ENCODE results near the gene DNAI1. TPM values are rescaled to one million over a fixed set of nuclear protein-coding genes. Genes with fewer than 3 reads are reported as not detected.

The DNAI1 gene
- total RNA-seq, 1 donor from 2014 or later, result not detected

- peak; percentile 37 for DNase-seq (ENCODE audit: low spot score)
Observed at GRCh38 chr9:34490360-34490759, 31.8 kb downstream of the DNAI1 start.

- no peak for DNase-seq (ENCODE audit: low spot score)
Observed at GRCh38 chr9:34490760-34491159, 32.2 kb downstream of the DNAI1 start.

- DNase-seq (ENCODE audit: low spot score), result peak; percentile 55
Observed at GRCh38 chr9:34491596-34491995, 33.0 kb downstream of the DNAI1 start.

DNA sequence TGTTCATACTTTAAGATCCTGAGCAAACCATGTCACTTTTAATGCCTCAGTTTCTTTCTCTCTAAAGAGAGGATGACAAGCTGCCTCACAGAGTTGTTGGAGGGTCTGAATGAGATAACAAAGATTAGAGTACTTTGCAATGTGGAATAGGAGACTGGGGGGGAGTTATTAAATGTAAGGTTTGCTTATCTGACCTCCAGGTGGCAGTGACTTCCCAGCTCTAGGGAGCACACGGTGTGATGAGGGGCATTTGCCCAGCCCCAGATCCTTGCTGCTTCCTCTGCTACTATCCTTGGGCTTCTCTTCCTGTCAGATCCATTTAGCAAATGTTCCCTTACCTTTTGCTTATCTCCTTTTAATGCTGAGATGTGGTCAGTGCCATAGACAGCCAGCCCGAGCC is 33.4 kb downstream of the DNAI1 start:
- DNase-seq (ENCODE audit: low spot score), result no peak

GRCh38 chr9:34493972-34494535 is 35.4 kb downstream of the DNAI1 start:
- peak; percentile 28 for DNase-seq (ENCODE audit: low spot score)

DNA sequence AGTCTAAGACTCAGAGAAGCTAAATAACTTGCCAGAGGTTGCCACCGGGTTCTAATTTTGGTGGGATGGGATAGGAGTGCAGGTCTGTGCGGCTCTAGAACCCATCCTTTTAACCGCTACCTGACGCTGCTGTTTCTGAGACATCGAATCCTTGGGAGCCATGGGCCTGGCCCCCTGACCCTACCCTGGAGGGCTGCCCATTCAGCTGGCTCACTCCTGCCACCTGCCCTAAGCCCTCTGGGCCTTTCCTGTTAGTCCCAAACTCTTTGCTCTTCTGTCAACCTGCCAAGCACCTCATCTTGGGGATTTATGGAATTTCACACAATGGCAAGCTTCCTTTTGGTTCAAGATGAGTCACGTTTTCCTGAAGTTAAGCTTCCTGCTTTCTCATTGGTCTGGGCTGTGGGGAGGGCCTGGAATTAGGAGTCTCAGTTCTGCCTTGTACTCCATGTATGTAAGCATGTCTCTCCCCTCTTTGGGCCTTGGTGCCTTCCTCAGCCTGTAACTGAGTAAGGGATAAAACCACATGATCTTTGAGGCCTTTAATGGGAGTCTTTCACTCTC is 37.6 kb downstream of the DNAI1 start:
- DNase-seq (ENCODE audit: low spot score), result no peak

DNA sequence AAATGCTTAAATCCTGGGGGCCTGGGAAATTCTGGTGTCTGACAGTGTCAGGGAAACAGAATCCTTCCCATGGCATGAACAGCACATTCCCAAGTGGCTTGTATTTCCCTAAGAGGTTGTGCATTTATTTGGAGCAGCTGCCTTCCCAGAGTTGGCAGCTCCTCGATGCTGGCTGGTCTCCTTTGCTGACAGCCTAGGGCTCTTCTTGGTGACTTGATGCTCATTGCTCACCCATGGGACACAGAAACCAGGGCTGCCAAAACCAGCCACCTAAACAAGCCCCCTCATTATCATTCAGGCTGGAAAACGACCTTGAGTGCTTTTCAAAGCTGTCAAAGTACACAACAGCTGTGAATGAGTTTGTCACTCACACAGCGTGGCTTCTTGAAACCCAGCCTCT is 39.9 kb downstream of the DNAI1 start:
- DNase-seq (ENCODE audit: low spot score), result no peak

GRCh38 chr9:34499076-34499475 is 40.5 kb downstream of the DNAI1 start:
- no peak for DNase-seq (ENCODE audit: low spot score)

- DNase-seq (ENCODE audit: low spot score), result no peak
Observed at GRCh38 chr9:34500623-34501267, 42.1 kb downstream of the DNAI1 start.

- DNase-seq (ENCODE audit: low spot score), result no peak
Observed at GRCh38 chr9:34501372-34501771, 42.8 kb downstream of the DNAI1 start.

- peak; percentile 78 for DNase-seq (ENCODE audit: low spot score)
Observed at GRCh38 chr9:34501889-34502425, 43.4 kb downstream of the DNAI1 start.

- no peak for DNase-seq (ENCODE audit: low spot score)
Observed at GRCh38 chr9:34502471-34502870, 43.9 kb downstream of the DNAI1 start.

- DNase-seq (ENCODE audit: low spot score), result no peak
Observed at GRCh38 chr9:34502891-34503290, 44.3 kb downstream of the DNAI1 start.

DNA sequence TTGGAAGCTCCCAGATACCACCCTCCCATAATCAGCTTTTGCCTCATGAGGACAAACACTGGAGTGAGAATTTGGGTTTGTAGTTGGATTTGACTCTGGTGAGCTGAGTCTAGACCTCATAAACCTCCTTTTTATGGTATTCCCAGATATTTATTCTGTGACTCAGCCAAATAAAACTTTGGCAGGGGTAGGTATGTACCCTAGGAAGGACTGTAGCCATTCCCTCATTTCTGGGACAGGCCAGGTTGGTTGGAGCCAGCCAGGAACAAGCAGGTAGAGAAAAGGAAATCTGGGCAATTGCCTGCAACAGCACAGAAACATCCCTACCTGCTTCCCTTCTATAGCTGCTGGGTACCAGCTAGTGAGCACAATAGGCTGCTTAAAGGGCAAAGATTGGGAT is 44.8 kb downstream of the DNAI1 start:
- no peak for DNase-seq (ENCODE audit: low spot score)

- no peak for DNase-seq (ENCODE audit: low spot score)
Observed at GRCh38 chr9:34505370-34506120, 46.9 kb downstream of the DNAI1 start.

DNA sequence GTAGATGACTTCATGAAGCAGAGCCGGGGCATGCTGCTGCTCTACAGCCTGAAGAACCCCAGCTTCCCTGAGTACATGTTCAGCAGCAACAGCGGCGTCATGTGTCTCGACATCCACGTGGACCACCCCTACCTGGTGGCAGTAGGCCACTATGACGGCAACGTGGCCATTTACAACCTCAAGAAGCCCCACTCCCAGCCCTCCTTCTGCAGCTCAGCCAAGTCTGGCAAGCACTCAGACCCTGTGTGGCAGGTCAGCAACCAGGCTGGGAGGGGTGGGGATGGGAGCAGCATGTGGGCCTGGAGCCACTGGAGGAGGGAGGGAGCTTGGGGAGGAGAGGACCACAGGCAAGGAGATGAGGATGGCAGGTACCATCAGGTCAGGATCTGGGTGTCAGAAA is 48.0 kb downstream of the DNAI1 start:
- no peak for DNase-seq (ENCODE audit: low spot score)

DNA sequence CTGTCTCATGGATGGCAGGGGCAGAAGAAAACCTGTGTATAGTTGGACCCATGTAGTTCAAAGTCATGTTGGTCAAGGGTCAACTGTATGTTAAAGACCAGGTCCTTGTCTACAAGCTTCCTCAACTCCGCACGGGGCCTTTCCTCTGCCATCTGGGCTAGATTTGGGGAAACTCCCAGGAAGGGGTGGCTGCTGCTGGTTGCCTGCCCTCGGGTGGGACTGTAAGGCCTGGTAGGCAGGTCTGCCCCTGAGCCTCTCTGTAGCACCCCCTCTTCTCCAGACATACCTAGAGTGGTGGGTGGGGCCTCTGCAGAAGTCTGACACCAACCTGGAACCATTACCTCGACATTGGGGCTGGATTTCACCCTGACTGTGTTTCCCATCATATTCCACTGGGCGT is 49.0 kb downstream of the DNAI1 start:
- DNase-seq (ENCODE audit: low spot score), result no peak

DNA sequence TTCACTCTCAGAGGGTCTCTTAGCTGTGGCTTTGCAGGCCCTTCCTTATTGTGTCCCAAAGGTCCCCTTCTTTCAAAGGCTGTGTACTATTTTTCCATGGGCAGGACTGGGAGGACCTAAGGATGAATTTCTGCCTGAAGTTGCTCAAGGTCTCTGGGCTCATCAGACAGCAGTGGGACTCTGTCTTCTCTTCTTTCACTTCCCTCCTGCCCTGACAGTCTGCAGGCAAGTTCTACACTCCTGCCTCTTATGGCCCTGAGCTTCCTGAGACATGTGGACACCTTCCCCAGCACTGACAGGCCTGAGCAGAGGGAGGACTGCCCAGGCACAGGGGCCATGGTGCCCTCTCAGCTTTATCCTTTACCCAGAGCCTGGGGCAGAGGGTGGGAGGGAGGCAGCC is 49.4 kb downstream of the DNAI1 start:
- DNase-seq (ENCODE audit: low spot score), result no peak

GRCh38 chr9:34508463-34508862 is 49.9 kb downstream of the DNAI1 start:
- peak; percentile 67 for DNase-seq (ENCODE audit: low spot score)

- no peak for DNase-seq (ENCODE audit: low spot score)
Observed at GRCh38 chr9:34508951-34509350, 50.3 kb downstream of the DNAI1 start.

DNA sequence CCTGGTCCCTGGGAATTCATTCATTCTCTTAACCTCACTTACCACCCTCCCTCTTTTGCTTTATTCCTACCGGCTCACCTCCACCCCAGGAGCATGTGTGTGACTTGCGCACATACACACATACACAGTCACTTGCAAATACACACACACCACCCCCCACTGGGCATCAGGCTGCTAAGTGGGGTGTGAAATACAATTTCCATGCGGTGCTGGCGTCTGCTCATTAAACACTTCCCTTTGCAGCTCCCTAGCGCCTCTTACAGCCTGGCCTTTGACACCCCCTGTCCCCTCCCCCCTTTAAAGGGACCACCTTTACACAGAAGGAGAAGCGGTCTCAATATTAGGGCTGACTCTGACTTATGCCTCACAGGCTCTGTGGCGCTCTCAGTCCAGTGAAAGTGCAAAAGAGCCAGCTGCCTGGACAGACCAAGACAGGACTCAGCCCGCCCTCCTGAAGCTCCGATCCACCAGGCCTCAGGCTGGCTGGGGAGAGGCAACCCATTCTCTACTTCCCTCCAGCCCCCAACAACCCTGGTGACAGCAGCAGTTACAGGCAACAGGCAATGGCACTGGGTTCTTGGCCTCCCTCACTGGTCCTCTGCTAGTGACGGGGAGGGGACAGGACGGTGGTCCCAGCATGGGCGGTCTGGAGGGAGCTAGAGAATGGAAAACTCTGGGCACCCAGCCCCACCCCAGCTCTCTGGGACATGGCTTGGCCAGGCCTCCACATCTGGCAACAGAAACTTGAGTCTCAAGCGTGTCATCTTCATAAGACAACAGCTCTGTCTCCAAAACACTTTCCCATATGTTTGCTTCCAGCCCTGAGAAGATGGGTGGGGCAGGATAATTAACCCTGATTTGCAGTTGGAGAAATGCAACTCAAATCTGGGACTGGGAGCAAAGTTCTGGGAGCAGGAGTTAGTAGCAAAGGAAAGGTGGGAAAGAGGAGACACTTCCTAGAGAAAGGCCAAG is 52.2 kb downstream of the DNAI1 start:
- peak; percentile 86 for DNase-seq (ENCODE audit: low spot score)
